HG02798 (cell line): Measurements from ENCODE around the gene TP53AIP1.

Experiments used
- ATAC-seq: cut with Tn5 transposase; IDR thresholded peaks from one replicate; pipeline ENCODE4 v1.9.1; 2021; ENCODE audit warnings: mild to moderate bottlenecking; ENCODE audit not compliant: unreplicated experiment, poor library complexity

TP53AIP1 gene

DNA sequence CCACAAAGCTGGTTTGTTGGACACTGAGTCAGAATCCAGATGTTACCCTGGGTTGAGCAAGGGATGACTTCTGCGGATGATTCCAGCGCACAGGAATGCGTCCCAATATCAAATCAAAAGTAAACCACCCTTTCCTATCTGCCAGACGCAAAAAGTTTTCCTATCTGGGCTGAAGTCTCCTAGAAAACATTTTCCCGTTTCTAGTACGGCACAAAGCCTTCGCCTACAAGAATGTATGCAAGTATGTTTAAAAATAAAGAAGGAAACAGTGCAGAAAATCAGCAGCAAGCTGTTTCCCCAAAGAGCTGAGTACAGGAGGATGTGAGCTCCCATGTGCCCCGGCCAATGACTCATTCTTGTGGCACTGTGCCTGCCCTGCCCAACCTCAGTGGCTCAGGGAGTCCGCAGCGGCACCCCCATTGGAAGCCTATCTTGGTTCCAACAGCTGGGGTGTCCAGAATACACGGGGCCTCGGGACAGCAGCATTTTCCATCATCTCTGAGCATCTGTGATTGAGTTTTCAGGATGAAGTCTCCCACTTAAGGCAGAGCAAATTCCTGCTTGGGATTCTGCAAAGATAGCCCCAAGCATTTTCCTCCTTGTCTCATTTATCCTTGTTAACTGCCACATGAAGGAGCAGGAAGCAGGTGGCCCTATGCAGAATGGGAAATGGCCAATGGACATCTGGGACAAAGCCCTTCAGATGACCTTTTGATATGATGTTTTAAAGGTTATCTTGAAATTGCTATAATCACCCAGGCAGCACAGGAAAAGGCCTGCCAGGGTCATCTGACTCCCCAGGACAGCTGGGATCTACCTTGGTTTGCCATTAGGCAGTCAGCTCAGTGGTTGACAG, 34.1 kb downstream of the TP53AIP1 start:
- ATAC-seq = no peak

- no peak for ATAC-seq
These were observed 35.1 kb downstream of the TP53AIP1 start for GRCh38 chr11:128907585-128907984.

DNA sequence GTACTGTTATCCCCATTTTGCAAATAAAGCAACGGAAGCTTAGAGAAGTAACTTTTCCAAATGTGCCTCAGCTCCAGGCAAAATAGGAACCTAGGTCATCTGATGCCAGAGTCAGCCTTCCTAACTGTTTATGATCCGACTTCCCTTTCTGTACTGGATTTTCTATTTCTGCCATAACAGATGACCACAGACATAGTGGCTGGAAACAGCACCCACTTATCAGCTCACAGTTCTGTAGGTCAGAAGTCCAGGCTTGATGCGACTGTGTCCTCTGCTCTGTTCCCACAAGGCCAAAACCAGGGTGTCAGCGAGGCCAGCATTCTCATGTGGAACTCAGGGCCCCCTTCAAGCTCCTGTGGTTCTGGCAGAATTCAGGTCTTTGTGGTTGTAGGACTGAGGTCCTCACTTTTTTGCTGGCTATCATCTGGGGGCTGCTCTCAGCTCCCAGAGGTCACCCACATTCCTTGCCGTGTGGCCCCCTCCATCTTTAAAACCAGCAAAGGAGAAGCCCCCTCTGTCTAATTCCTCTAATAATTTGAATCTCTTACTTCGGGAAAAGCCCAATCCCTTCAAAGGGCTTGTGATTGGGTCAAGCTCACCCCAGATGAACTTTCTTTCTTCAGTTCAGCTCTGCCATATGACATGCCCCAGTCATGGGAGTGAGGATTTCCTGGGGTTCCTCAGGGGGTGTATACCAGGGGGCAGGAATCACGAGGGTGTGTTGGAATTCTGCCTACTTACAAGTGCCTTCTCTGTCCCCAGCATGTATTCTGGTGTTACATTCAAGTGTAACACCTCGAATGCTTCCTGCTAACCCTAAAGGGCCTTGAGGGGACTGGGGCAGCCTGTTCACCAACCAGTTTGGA, 36.3 kb downstream of the TP53AIP1 start:
- no peak for ATAC-seq

- peak; percentile 37 for ATAC-seq
These were observed 37.1 kb downstream of the TP53AIP1 start for GRCh38 chr11:128905345-128906184.

DNA sequence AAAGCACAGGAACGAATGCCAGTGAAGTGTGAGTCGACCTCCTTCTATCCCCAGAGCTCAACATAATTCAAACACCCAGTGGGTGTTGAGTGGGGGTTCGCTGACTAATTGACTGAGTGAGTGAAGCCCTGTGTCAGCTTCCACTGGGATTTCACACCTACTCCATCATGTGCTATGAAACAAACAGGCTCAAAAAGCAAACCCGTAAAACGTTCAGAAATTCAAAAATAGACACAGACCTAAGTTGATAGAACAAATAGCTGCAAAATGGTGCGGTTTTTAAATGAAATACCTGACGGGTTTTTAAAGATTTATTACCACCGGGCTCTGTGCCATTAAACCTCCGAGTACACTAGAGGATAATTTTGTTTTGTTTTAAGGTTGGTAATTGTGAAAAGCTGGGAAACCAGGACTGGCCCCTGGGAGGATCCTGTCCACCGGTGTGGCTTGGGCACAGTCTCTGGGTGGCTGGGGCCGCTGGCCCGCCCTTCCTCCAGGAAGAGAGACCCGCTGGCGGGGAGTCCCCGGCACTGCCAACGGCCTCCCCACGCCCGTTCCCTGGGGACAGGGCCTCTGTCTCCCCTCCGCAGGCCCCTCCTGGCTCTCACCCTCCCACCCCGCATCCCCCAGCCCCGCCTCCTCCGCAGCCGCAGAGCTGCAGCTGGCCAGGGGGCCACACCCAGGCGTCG, 37.9 kb downstream of the TP53AIP1 start:
- peak; percentile 49 for ATAC-seq

DNA sequence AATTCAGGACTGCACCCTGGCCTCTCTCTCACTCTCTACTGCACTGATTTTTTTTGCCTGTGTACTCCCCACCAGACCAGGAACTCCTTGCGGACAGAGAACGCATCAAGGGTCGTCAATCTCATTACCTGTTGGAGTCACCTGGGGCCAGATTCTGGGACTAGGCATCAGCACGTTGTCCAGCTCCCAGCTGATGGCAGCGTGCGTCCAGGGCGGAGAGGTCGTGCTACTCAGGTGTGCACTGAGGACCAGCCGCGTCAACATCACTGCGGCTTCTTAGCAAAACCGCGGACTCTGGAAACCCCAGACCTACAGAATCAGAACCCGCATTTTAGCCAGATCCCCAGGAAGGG, 38.4 kb downstream of the TP53AIP1 start:
- no peak for ATAC-seq

DNA sequence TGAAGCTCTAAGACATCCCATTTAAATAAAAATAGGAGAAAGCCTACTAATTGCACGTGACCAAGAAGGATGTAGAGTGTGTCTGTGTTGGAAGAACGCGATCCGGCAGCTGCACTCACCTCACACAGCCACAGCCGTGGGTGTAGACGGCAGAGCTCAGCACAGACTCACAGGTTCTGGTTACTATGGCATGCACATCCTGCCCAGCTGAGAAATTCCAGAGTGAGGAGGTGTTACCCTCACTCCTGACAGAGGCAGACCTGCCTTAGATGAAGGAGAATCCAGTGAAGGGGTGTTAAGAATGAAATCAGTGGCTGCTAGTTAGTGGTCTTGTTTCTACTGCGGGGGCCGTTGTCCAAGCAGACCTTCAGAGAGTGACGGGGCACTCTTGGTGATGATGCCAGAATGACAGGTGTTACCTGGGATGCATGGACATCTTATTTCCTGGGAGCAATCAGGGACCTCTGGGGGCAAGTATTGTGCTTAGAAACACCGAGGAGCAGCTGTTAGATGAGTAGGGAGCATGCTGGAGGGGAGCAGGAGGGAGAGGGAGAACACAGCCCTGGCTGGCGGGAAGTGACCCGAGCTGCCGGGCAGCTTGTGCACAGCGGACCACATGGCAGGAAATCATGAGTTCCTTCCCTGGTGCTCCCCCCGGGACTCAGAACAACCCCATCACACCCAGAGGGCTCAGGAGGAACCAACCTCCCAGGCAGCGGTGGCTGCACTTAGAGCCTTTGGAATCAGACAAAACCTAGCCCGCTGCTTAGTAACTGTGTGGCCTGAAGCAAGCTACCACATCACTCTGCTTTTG, 39.2 kb downstream of the TP53AIP1 start:
- no peak for ATAC-seq

- ATAC-seq = no peak
These were observed 40.1 kb downstream of the TP53AIP1 start for GRCh38 chr11:128902515-128903066.

DNA sequence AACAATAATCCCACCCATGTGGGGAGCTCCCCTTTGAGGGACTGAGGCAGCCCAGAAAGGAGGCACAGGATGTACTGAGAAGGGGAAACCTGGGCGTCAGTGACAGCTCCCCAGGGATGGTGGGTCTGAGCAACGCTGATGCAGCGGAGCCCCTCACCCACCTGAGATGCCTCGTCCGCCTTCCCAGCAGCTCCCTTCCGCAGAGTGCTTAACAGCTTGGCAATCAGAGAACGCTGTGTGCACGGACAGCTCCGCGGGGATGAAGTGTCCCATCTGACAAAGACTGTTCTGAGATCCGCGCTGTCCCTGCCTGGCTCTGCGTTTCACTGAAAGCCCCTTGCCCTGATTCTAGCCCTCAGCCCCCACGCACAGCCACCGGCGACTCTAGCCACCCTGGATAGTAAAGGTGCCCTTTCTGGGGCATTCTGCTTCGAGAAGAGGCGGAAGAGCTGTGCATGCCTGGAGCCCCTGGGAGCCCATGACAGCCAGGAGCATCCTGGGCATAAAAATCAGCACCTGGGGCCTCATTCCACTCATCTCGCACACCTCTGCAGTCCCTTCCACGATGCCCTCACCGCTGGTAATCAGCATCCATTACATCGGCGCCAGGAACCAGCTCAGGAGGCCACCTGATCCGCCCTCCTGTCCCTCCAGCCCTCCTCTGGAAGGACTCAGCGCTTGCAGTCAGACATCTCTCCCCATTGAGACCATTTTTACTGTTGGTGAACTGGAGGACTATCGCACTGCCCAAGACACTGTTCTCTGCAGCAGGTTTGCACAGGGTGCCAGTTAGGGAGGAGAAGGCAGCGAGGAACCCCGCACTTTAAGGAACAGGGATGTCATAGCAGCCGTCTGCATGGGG, 40.8 kb downstream of the TP53AIP1 start:
- no peak for ATAC-seq

DNA sequence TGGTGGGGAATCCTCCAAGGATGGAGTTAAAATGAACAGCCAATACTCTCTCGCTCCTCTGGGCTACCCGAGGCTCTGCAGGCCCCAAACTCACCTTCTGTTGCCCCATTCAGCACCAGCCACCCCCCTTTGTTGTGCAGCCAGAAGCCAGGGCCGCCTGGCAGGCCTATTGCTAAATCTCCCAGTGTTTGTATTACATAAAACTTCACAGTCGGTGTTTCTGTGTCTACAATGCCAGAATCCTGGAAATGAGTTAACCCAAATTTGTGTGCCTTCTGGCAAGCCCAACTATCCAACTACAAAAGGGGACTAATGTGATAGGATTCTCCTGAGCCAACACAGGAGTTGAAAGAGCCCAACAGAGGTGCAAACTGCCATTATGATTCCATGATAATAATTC, 42.2 kb downstream of the TP53AIP1 start:
- no peak for ATAC-seq

- no peak for ATAC-seq
These were observed 43.9 kb downstream of the TP53AIP1 start for GRCh38 chr11:128898580-128899344.

DNA sequence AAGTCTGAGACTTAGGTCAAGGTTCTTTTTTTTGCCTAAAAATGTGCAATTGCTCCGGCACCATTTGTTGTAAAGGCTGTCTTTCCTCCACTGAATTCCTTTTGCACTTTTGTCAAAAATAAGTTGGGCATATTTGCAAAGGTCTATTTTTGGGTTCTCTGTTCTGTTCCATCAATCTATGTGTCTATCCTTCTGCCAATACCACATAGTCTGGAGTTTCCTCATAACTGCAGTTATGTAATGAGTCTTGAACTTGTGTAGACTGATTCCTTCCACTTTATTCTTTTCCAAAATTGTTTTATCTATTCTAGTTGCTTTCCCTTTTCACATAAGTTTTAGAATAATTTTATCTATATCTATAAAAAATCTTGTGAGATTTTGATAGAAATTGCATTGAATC, 44.8 kb downstream of the TP53AIP1 start:
- ATAC-seq = no peak

- no peak for ATAC-seq
These were observed 46.3 kb downstream of the TP53AIP1 start for GRCh38 chr11:128896356-128896755.

DNA sequence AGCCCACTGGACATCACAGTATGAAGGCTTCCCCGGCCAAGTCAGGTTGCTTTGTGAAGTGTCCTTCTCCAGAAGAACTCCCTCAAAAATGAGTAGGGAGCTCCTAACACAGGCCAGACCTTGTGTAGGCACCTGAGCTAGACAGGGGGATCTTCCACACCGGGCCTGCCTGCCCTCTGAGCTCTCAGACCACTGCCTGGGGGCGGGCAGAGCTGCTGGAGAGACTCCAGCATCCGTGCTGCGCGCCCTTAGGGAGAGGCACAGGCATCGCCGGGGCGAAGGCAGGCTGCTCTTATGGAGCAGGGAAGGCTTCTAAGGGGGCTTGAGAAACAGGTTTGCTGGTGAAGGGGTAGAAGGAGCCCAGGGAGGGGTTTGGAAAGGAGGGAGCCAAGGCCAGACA, 47.1 kb downstream of the TP53AIP1 start:
- ATAC-seq = no peak

DNA sequence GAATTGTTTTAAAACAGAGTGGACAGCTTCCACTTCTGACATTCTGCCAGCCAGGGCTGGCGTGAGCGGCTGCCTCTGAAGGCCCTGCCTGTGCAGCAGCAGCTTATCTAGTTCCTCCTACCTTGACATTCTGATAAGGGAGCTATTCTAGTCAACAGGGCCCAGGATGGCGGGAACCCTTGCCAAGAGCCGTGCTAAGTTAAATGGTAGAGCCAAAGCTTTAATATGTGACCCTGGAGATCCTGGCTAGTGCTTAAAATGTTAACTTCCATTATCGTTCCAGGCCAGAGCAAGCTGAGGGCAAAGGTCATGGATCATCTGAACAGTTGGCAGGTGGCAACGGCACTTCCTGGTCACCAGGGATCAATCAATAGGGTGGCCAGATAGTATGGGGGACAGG, 48.0 kb downstream of the TP53AIP1 start:
- ATAC-seq = no peak

DNA sequence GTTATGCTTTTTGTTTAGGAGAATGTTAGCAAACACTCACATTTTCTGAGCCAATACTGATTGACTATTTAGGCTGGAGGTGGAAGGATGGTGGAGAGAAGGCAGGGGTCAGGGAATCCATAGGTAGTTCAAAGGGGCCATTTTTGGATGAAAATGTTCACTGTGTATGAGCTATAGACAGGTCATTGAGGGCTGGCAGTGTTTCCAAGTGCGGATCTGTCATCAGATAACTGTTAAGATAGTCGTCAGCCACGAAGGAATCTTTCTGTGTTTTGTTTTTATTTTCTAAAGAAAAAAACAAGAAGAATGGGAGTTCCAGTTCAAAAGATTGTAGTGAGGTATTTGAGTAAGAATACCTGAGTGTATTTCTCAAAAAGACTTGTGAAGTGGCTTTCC, 48.4 kb downstream of the TP53AIP1 start:
- ATAC-seq = peak; percentile 8

GRCh38 chr11:128893578-128894285, 48.9 kb downstream of the TP53AIP1 start:
- peak; percentile 66 for ATAC-seq
